ENCODE results near the gene NEUROD2. TPM values are rescaled to one million over a fixed set of nuclear protein-coding genes. Genes with fewer than 3 reads are reported as not detected.

The NEUROD2 gene
- total and polyA plus RNA-seq, 10 of the 15 experiments (the other 5 are each of a cell fraction or from before 2014, with no cell fraction given), result not detected

DNA sequence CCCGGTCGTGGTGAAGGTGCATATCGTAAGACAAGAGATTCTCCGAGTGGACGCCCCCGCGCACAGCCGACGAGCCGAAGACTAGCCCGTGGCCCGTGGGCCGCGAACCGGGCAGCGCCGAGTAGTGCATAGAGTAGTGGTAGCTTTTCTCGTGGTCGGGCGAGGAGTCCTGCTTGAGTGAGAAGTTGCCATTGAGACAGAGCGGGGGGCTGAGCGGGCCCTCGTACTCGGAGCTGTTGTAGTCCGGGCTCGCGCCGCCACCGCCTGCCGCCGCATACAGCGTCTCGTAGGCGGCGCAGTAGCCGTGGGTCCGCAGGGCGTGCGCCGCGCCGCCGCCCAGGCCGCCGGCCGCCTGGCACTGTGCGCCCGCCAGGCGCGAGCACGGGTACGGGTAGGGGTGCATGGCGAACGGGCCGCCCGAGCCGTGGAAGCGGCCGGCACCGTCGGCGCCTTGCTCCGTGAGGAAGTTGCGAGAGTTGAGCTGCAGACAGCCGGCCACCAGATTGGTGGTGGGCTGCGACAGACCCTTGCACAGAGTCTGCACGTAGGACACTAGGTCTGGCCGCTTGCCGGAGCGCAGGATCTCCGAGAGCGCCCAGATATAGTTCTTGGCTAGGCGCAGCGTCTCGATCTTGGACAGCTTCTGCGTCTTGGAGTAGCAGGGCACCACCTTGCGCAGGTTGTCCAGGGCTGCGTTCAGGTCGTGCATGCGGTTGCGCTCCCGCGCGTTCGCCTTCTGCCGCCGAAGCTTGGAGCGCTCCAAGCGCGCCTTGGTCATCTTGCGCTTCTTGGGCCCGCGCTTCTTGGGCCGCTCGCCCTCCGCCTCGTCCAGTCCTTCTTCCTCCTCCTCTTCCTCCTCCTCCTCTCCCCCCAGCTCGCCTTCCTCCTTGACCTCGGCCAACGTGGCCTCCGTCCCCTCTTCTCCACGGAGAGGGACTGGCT is 2.0 kb downstream of the NEUROD2 start:
- peaks cover 6% of the 10 kb centered on the region; the same call in 1 of the 2 replicates for H3K4me1 ChIP-seq (ENCODE audit: control insufficient read depth, insufficient read depth, low read length)
- CTCF ChIA-PET, result no interaction called here
- no peak overlapping the region for H3K9ac ChIP-seq (ENCODE audit: control insufficient read depth, insufficient read depth, low read length)
- in situ Hi-C loops (cut with MboI), result no loop called here
- DNase-seq (ENCODE audit: low read depth, low spot score) (no peak), FAIRE-seq (no peak), ATAC-seq (peak; percentile 50)
- H3K4me3 ChIP-seq, result no peak overlapping the region
- peaks cover 32 to 41% of the 10 kb centered on the region in 2 experiments for H3K27me3 ChIP-seq (replicated peaks in 1 of 2; ENCODE audit: control insufficient read depth in 2 of 2, insufficient read depth in 2 of 2, low read length in 1 of 2)
- POLR2A ChIA-PET, result no interaction called here
- H2AFZ ChIP-seq (ENCODE audit: control insufficient read depth, low read depth, low read length), result no peak overlapping the region
- H4K20me1 ChIP-seq (ENCODE audit: control insufficient read depth, insufficient read depth), result no peaks in the 10 kb centered on the region
- H3K36me3 ChIP-seq (ENCODE audit: control insufficient read depth in 2 of 2, insufficient read depth in 2 of 2, low read length in 1 of 2), result no peaks in the 10 kb centered on the region
- H3K79me2 ChIP-seq (ENCODE audit: control insufficient read depth, insufficient read depth, low read length), result no peaks in the 10 kb centered on the region
- H3K27ac ChIP-seq (ENCODE audit: control insufficient read depth, insufficient read depth), result no peak overlapping the region
- RAD21 ChIA-PET (ENCODE audit: unreplicated experiment), result no interaction called here
- H3K9me3 ChIP-seq (replicated peaks; ENCODE audit: control insufficient read depth, insufficient read depth, low read length), result no peaks in the 10 kb centered on the region
- intact Hi-C loops (cut with micrococcal nuclease; ENCODE audit: unreplicated experiment), result no loop called here
- 8% methylated on average over 92 of the region's 102 CpGs for WGBS (ENCODE audit: insufficient coverage, insufficient replicate concordance, low lambda C conversion rate, missing lambda C conversion rate)
- SMC1A ChIA-PET (ENCODE audit: uncharacterized antibody, unreplicated experiment), result no interaction called here
- TF ChIP-seq SUZ12 (IDR thresholded peaks at IDR 0.05; ENCODE audit: unreplicated experiment) (peak; percentile 81), EZH2 (IDR thresholded peaks at IDR 0.05; ENCODE audit: borderline replicate concordance, control insufficient read depth, low read depth, low read length) (0 out of 2 replicates have a peak, but pooled peaks have one; percentile 93), HDAC6 (IDR thresholded peaks at IDR 0.05; ENCODE audit: unreplicated experiment) (peak; percentile 98), SMARCA5 (IDR thresholded peaks at IDR 0.05) (no peak)
- BruUV-seq (replicated peaks), result no TSS peak
- H3K4me2 ChIP-seq (ENCODE audit: control insufficient read depth, insufficient read depth), result peak overlapping the region; percentile 30; the same call in 1 of the 2 replicates

- peaks cover 40 to 45% of the 10 kb centered on the region in 2 experiments for H3K27me3 ChIP-seq (replicated peaks in 1 of 2; ENCODE audit: control insufficient read depth in 2 of 2, insufficient read depth in 2 of 2, low read length in 1 of 2)
- ChIA-PET CTCF (interaction anchor here (0.7 kb wide), 1 partner anchor 16 kb away, joined by 3 read pairs; no protein-coding TSS in a partner anchor), POLR2A (no interaction called here), SMC1A (ENCODE audit: uncharacterized antibody, unreplicated experiment) (no interaction called here), RAD21 (ENCODE audit: unreplicated experiment) (no interaction called here)
- in situ Hi-C loops (cut with MboI) (no loop called here), intact Hi-C loops (cut with micrococcal nuclease; ENCODE audit: unreplicated experiment) (no loop called here)
- no peak overlapping the region; the same call in 1 of the 2 replicates for H3K4me2 ChIP-seq (ENCODE audit: control insufficient read depth, insufficient read depth)
- no peaks in the 10 kb centered on the region for H4K20me1 ChIP-seq (ENCODE audit: control insufficient read depth, insufficient read depth)
- no TSS peak for BruUV-seq (replicated peaks)
- H3K79me2 ChIP-seq (ENCODE audit: control insufficient read depth, insufficient read depth, low read length), result no peaks in the 10 kb centered on the region
- no peak overlapping the region for H3K4me3 ChIP-seq
- peaks cover 6% of the 10 kb centered on the region; the same call in 1 of the 2 replicates for H3K4me1 ChIP-seq (ENCODE audit: control insufficient read depth, insufficient read depth, low read length)
- H3K9ac ChIP-seq (ENCODE audit: control insufficient read depth, insufficient read depth, low read length), result no peak overlapping the region
- DNase-seq (ENCODE audit: low read depth, low spot score) (no peak), FAIRE-seq (no peak), ATAC-seq (no peak)
- TF ChIP-seq, protein P1, sequence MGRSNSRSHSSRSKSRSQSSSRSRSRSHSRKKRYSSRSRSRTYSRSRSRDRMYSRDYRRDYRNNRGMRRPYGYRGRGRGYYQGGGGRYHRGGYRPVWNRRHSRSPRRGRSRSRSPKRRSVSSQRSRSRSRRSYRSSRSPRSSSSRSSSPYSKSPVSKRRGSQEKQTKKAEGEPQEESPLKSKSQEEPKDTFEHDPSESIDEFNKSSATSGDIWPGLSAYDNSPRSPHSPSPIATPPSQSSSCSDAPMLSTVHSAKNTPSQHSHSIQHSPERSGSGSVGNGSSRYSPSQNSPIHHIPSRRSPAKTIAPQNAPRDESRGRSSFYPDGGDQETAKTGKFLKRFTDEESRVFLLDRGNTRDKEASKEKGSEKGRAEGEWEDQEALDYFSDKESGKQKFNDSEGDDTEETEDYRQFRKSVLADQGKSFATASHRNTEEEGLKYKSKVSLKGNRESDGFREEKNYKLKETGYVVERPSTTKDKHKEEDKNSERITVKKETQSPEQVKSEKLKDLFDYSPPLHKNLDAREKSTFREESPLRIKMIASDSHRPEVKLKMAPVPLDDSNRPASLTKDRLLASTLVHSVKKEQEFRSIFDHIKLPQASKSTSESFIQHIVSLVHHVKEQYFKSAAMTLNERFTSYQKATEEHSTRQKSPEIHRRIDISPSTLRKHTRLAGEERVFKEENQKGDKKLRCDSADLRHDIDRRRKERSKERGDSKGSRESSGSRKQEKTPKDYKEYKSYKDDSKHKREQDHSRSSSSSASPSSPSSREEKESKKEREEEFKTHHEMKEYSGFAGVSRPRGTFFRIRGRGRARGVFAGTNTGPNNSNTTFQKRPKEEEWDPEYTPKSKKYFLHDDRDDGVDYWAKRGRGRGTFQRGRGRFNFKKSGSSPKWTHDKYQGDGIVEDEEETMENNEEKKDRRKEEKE (IDR thresholded peaks at IDR 0.05), result no peak
- TF ChIP-seq MEF2B (IDR thresholded peaks at IDR 0.05; ENCODE audit: partially characterized antibody, poor library complexity, severe bottlenecking), result peak; percentile 52
- no peaks in the 10 kb centered on the region for H3K9me3 ChIP-seq (replicated peaks; ENCODE audit: control insufficient read depth, insufficient read depth, low read length)
- no peak overlapping the region for H3K27ac ChIP-seq (ENCODE audit: control insufficient read depth, insufficient read depth)
- H3K36me3 ChIP-seq (ENCODE audit: control insufficient read depth in 2 of 2, insufficient read depth in 2 of 2, low read length in 1 of 2), result no peaks in the 10 kb centered on the region
- WGBS (ENCODE audit: insufficient coverage, insufficient replicate concordance, low lambda C conversion rate, missing lambda C conversion rate), result 8% methylated on average over 23 of the region's 31 CpGs
- H2AFZ ChIP-seq (ENCODE audit: control insufficient read depth, low read depth, low read length), result no peak overlapping the region
Measured at GRCh38 chr17:39604911-39605491, 2.7 kb downstream of the NEUROD2 start.

Measured in GM12878 (cell line).